ENCODE data around the gene CCRL2.

The CCRL2 gene

GRCh38 chr3:46406788-46407611 lies at the start of gene CCRL2, which contains the start of gene CCR5AS:
CCRL2 (plus strand) TSS chr3:46407259; CDS start chr3:46408080, 821 bp downstream.
CCR5AS (minus strand) TSS chr3:46407066.
- FAIRE-seq: no peak

DNA sequence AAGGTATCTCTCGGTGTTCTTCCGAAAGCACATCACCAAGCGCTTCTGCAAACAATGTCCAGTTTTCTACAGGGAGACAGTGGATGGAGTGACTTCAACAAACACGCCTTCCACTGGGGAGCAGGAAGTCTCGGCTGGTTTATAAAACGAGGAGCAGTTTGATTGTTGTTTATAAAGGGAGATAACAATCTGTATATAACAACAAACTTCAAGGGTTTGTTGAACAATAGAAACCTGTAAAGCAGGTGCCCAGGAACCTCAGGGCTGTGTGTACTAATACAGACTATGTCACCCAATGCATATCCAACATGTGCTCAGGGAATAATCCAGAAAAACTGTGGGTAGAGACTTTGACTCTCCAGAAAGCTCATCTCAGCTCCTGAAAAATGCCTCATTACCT lies 48.6 kb upstream of the CCRL2 start:
- FAIRE-seq: no peak

- FAIRE-seq: no peak
Measured at GRCh38 chr3:46359733-46360493, 47.1 kb upstream of the CCRL2 start.

- FAIRE-seq: no peak
Measured at GRCh38 chr3:46360907-46361306, 46.2 kb upstream of the CCRL2 start.

DNA sequence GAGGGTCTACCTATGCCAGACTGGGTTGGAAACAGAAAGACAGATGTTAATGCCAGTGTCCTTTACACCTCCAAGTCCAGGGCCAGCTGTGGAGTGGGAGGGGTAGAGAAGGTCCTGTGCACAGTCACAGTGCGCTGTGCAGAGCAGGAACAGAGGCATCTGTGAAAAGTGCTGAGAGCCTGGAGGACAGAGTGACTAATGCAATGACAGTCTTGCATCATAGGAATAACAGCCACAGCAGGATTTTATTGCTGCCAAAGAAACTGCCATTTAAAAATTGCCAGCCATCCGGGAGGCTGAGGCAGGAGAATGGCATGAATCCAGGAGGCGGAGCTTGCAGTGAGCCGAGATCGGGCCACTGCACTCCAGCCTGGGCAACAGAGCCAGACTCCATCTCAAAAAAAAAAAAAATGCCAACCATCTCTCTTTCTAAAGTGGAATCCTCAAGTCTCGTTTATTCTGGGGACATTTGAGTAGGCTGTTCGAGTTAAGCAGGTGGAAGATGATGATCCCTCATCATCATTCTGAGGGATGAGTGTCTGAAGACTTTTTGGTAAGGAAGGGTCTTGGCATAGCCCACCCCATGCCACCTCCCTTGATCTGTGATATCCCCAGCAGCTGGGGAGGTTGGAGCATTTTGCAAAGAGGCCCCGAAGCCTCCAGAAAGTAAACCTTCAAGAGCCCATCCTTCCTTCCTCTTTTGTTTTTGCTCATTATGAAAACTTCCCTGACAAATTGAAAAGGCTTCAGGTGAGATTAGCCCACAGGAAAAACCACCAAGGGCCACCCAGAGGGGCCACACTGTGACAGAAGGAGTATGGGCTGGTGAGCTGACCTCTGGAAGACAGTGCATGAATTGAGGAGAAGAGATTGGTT lies 45.4 kb upstream of the CCRL2 start:
- no peak for FAIRE-seq

DNA sequence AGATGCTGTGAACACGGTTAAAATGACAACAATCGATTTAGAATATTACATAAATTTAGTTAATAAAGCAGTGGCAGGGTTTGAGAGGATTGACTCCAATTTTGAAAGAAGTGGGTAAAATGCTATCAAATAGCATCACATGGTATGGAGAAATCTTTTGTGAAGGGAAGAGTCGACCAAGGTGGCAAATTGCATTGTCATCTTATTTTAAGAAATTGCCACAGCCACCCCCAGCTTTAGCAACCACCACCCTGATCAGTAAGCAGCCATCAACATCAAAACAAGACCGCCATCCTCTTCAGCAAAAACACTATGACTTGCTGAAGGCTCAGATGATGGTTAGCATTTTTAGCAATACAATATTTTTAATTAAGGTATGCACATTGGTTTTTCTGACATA lies 42.0 kb upstream of the CCRL2 start:
- FAIRE-seq: no peak

DNA sequence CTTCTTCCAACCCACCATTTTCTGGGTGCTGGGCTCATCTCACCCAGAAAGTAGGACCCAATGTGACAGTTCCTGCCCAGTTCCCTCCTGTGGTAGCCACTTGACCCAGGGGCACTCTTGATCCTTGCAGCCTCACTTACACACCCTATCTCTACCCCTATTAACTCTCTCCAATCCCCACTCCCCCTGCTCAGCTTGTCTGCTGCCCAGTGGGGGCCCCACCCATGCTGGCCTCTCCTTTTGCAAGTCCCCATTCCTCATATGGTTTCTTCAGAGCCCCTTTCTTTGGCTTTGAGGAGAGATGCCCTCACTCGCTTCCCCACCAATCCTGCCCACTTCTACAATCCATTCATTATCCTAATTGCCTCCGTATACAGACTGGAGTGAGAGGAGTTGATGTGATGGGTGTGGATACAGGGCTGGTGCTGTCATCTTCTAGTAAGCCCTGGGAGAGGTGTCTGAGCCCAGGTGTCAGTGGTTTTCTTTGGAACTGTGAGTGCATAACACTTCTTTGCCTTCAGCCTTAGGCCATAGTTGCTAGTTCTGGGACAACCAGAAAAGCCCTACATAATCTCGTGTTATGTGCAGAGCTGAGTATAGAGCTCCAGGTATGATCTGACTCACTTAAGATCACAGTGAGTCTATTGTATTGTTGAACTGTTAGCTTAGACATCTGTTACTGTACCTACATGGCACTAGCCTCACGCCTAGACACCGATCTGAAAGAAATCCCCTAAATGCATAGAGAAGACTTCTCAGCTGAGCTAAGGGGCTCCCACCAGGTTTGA lies 41.1 kb upstream of the CCRL2 start:
- FAIRE-seq: no peak

DNA sequence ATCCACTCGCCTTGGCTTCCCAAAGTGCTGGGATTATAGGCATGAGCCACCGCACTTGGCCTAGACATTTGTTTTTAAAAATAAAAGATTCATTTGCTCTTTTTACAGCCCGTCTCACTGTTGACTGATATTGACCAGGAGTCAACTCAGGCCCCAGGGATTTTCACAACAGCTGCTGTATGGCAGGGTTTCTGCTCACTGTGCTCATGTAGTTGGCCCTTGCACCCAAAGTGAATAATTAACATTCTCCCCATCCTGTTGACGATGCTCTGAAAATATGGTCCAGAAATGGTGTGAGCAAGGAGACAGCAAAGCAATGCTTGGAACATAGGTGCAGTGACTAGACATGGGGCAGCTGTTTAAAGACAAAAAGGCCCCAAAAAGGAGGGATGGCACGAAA lies 39.2 kb upstream of the CCRL2 start:
- FAIRE-seq: no peak

- no peak for FAIRE-seq
Measured at GRCh38 chr3:46368569-46368968, 38.5 kb upstream of the CCRL2 start.

- no peak for FAIRE-seq
Measured at GRCh38 chr3:46369151-46369550, 37.9 kb upstream of the CCRL2 start.

GRCh38 chr3:46369675-46370132 lies 37.4 kb upstream of the CCRL2 start:
- FAIRE-seq: no peak

GRCh38 chr3:46370839-46371518 lies 36.1 kb upstream of the CCRL2 start, which contains the start of gene CCR5:
CCR5 (plus strand) TSS chr3:46370946; CDS start chr3:46372903, 1,957 bp downstream.
- no peak for FAIRE-seq

DNA sequence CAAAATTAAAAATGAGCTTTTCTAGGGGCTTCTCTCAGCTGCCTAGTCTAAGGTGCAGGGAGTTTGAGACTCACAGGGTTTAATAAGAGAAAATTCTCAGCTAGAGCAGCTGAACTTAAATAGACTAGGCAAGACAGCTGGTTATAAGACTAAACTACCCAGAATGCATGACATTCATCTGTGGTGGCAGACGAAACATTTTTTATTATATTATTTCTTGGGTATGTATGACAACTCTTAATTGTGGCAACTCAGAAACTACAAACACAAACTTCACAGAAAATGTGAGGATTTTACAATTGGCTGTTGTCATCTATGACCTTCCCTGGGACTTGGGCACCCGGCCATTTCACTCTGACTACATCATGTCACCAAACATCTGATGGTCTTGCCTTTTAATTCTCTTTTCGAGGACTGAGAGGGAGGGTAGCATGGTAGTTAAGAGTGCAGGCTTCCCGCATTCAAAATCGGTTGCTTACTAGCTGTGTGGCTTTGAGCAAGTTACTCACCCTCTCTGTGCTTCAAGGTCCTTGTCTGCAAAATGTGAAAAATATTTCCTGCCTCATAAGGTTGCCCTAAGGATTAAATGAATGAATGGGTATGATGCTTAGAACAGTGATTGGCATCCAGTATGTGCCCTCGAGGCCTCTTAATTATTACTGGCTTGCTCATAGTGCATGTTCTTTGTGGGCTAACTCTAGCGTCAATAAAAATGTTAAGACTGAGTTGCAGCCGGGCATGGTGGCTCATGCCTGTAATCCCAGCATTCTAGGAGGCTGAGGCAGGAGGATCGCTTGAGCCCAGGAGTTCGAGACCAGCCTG lies 35.3 kb upstream of the CCRL2 start:
- FAIRE-seq: no peak

GRCh38 chr3:46372492-46373359 lies 34.3 kb upstream of the CCRL2 start:
- no peak for FAIRE-seq

DNA sequence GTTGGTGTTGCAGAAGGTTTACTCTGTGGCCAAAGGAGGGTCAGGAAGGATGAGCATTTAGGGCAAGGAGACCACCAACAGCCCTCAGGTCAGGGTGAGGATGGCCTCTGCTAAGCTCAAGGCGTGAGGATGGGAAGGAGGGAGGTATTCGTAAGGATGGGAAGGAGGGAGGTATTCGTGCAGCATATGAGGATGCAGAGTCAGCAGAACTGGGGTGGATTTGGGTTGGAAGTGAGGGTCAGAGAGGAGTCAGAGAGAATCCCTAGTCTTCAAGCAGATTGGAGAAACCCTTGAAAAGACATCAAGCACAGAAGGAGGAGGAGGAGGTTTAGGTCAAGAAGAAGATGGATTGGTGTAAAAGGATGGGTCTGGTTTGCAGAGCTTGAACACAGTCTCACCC lies 32.3 kb upstream of the CCRL2 start:
- FAIRE-seq: no peak

GRCh38 chr3:46375218-46375617 lies 31.8 kb upstream of the CCRL2 start:
- no peak for FAIRE-seq

DNA sequence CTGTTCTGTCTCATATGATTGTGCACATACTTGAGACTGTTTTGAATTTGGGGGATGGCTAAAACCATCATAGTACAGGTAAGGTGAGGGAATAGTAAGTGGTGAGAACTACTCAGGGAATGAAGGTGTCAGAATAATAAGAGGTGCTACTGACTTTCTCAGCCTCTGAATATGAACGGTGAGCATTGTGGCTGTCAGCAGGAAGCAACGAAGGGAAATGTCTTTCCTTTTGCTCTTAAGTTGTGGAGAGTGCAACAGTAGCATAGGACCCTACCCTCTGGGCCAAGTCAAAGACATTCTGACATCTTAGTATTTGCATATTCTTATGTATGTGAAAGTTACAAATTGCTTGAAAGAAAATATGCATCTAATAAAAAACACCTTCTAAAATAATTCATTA lies 31.2 kb upstream of the CCRL2 start:
- no peak for FAIRE-seq

DNA sequence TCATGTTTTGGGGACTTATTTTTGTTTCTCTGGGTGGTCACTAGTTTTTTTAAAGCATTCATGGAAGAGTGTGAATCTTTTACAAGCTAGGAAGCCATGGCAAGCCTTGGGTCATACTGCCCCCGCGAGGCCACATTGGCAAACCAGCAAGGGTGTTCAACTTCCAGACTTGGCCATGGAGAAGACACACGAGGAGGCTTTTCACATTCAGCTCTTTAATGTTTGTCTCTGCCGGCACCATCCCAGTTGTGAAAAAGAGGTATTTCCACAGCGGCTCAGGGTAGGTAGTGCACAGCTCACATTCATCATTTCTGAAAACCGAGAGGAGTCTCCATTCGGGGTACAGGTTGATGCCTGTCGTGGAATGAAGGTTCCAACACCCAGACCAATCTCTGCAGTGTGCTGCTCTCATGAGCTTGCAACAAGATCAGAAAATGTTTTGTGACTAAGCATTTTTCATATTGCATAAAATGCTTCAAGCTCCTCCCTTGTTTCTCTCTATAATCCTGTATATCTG lies 28.6 kb upstream of the CCRL2 start:
- no peak for FAIRE-seq
